ENCODE results near the gene AQP12B.

AQP12B gene

GRCh38 chr2:240630771-240631547, 51.7 kb downstream of the AQP12B start:
- DNase-seq: no peak

GRCh38 chr2:240629968-240630770, 52.5 kb downstream of the AQP12B start:
- no peak for DNase-seq

GRCh38 chr2:240629619-240629967, 53.1 kb downstream of the AQP12B start:
- DNase-seq: no peak

GRCh38 chr2:240628808-240629618, 53.7 kb downstream of the AQP12B start:
- DNase-seq: no peak

GRCh38 chr2:240628507-240628807, 54.2 kb downstream of the AQP12B start:
- DNase-seq: no peak

- no peak for DNase-seq
These were observed 54.8 kb downstream of the AQP12B start for GRCh38 chr2:240627736-240628506.

GRCh38 chr2:240626531-240627300, 56.0 kb downstream of the AQP12B start:
- no peak for DNase-seq

All from NCI-H1105 (cell line).